ENCODE data around the gene PKDREJ. TPM values are rescaled to one million over a fixed set of nuclear protein-coding genes. Genes with fewer than 3 reads are reported as not detected.

PKDREJ gene
- polyA plus RNA-seq, 1 donor from 2014 or later, result not detected

GRCh38 chr22:46250035-46250782 lies 12.9 kb downstream of the PKDREJ start, which contains the start of gene CDPF1:
CDPF1 (minus strand) TSS chr22:46250293; CDS start chr22:46248284, 2,009 bp downstream.
- no peaks in the 10 kb centered on the region for H3K9me2 ChIP-seq (ENCODE audit: insufficient read depth, low read length)
- H3F3A ChIP-seq (ENCODE audit: insufficient read depth, low read length, poor library complexity, severe bottlenecking), result no peaks in the 10 kb centered on the region
- H3K9me3 ChIP-seq (ENCODE audit: low read length), result no peaks in the 10 kb centered on the region
- peak; percentile 30 for TF ChIP-seq SMC3 (conservative IDR thresholded peaks at IDR 0.05; ENCODE audit: poor library complexity)
- TF ChIP-seq RAD21 (conservative IDR thresholded peaks at IDR 0.05), result no peak
- peak; percentile 68 for TF ChIP-seq TAF1 (IDR thresholded peaks at IDR 0.05; ENCODE audit: low read depth)
- TF ChIP-seq MXI1 (conservative IDR thresholded peaks at IDR 0.05; ENCODE audit: poor library complexity, severe bottlenecking), result peak; percentile 67
- peak; percentile 79 for TF ChIP-seq POLR2AphosphoS5 (IDR thresholded peaks at IDR 0.05)
- peak; percentile 38 for TF ChIP-seq CTCF (IDR thresholded peaks at IDR 0.05; ENCODE audit: poor library complexity, severe bottlenecking)
- H3K9ac ChIP-seq (ENCODE audit: low read length), result peak within 1 kb of the TSS; percentile 75
- H3K4me2 ChIP-seq (ENCODE audit: low read length), result peak within 1 kb of the TSS; percentile 76
- H3K79me2 ChIP-seq (replicated peaks; ENCODE audit: insufficient read depth, low read length), result no peaks in the 10 kb centered on the region
- peak within 1 kb of the TSS; percentile 93 for H3K4me3 ChIP-seq (ENCODE audit: low read length)
- H3K36me3 ChIP-seq (ENCODE audit: insufficient read depth, low read length), result no peaks in the 10 kb centered on the region
- peak within 1 kb of the TSS; percentile 39 for H3K27ac ChIP-seq (ENCODE audit: low read length)
- H3K27me3 ChIP-seq (ENCODE audit: insufficient read depth, low read depth, low read length), result no peaks in the 10 kb centered on the region
- H4K20me1 ChIP-seq (ENCODE audit: insufficient read depth), result no peaks in the 10 kb centered on the region
- H2AFZ ChIP-seq (ENCODE audit: low read depth, low read length), result peak within 1 kb of the TSS; percentile 93

GRCh38 chr22:46247443-46247975 lies 15.6 kb downstream of the PKDREJ start:
- H3K4me3 ChIP-seq (ENCODE audit: low read length), result no peak overlapping the region
- no peaks in the 10 kb centered on the region for H3K9me2 ChIP-seq (ENCODE audit: insufficient read depth, low read length)
- no peaks in the 10 kb centered on the region for H3K27me3 ChIP-seq (ENCODE audit: insufficient read depth, low read depth, low read length)
- no peaks in the 10 kb centered on the region for H4K20me1 ChIP-seq (ENCODE audit: insufficient read depth)
- no peak for TF ChIP-seq POLR2AphosphoS5 (IDR thresholded peaks at IDR 0.05)
- no peak for TF ChIP-seq EP300 (conservative IDR thresholded peaks at IDR 0.05; ENCODE audit: poor library complexity, severe bottlenecking)
- TF ChIP-seq CTCF (IDR thresholded peaks at IDR 0.05; ENCODE audit: poor library complexity, severe bottlenecking), result no peak
- no peak for TF ChIP-seq RAD21 (conservative IDR thresholded peaks at IDR 0.05)
- TF ChIP-seq SMC3 (conservative IDR thresholded peaks at IDR 0.05; ENCODE audit: poor library complexity), result no peak
- TF ChIP-seq MXI1 (conservative IDR thresholded peaks at IDR 0.05; ENCODE audit: poor library complexity, severe bottlenecking), result no peak
- H2AFZ ChIP-seq (ENCODE audit: low read depth, low read length), result no peak overlapping the region
- no peaks in the 10 kb centered on the region for H3K36me3 ChIP-seq (ENCODE audit: insufficient read depth, low read length)
- H3F3A ChIP-seq (ENCODE audit: insufficient read depth, low read length, poor library complexity, severe bottlenecking), result no peaks in the 10 kb centered on the region
- no peak overlapping the region for H3K27ac ChIP-seq (ENCODE audit: low read length)
- no peak overlapping the region for H3K9ac ChIP-seq (ENCODE audit: low read length)
- H3K4me2 ChIP-seq (ENCODE audit: low read length), result no peak overlapping the region
- no peaks in the 10 kb centered on the region for H3K79me2 ChIP-seq (replicated peaks; ENCODE audit: insufficient read depth, low read length)
- H3K9me3 ChIP-seq (ENCODE audit: low read length), result no peaks in the 10 kb centered on the region

GRCh38 chr22:46246178-46246577 lies 17.0 kb downstream of the PKDREJ start:
- Histone ChIP-seq H3K79me2 (replicated peaks; ENCODE audit: insufficient read depth, low read length) (no peaks in the 10 kb centered on the region), H4K20me1 (ENCODE audit: insufficient read depth) (no peaks in the 10 kb centered on the region), H3K9me3 (ENCODE audit: low read length) (no peaks in the 10 kb centered on the region), H3K4me3 (ENCODE audit: low read length) (no peak overlapping the region), H3F3A (ENCODE audit: insufficient read depth, low read length, poor library complexity, severe bottlenecking) (no peaks in the 10 kb centered on the region), H3K9me2 (ENCODE audit: insufficient read depth, low read length) (no peaks in the 10 kb centered on the region), H3K4me2 (ENCODE audit: low read length) (no peak overlapping the region), H3K27me3 (ENCODE audit: insufficient read depth, low read depth, low read length) (no peaks in the 10 kb centered on the region), H3K9ac (ENCODE audit: low read length) (no peak overlapping the region), H2AFZ (ENCODE audit: low read depth, low read length) (no peak overlapping the region), H3K27ac (ENCODE audit: low read length) (no peak overlapping the region), H3K36me3 (ENCODE audit: insufficient read depth, low read length) (no peaks in the 10 kb centered on the region)
- TF ChIP-seq EZH2 (IDR thresholded peaks at IDR 0.05; ENCODE audit: borderline replicate concordance, insufficient read depth, low read length, poor library complexity, severe bottlenecking), result no peak
- TF ChIP-seq EP300 (conservative IDR thresholded peaks at IDR 0.05; ENCODE audit: poor library complexity, severe bottlenecking), result no peak
- TF ChIP-seq SMC3 (conservative IDR thresholded peaks at IDR 0.05; ENCODE audit: poor library complexity), result no peak
- no peak for TF ChIP-seq POLR2AphosphoS5 (IDR thresholded peaks at IDR 0.05)
- TF ChIP-seq TAF1 (IDR thresholded peaks at IDR 0.05; ENCODE audit: low read depth), result no peak
- TF ChIP-seq RAD21 (conservative IDR thresholded peaks at IDR 0.05), result no peak
